ENCODE data around the gene MCM10. TPM values are rescaled to one million over a fixed set of nuclear protein-coding genes. Genes with fewer than 3 reads are reported as not detected.

MCM10 gene
- total and polyA plus RNA-seq, 2 of the 4 experiments (the other 2 are of a cell fraction) = 5.4 to 11.8 TPM

GRCh38 chr10:13221572-13221971 lies 60.2 kb downstream of the MCM10 start:
- Histone ChIP-seq H3K36me3 (ENCODE audit: control insufficient read depth, insufficient read depth, low read length) (no peaks in the 10 kb centered on the region), H2AFZ (replicated peaks; ENCODE audit: low read length, poor library complexity) (no peak overlapping the region), H4K91ac (ENCODE audit: insufficient read depth, low read depth, low read length) (no peak overlapping the region), H3K9me1 (ENCODE audit: insufficient read depth, low read length) (no peaks in the 10 kb centered on the region), H3K27ac (ENCODE audit: insufficient read depth, low read length) (no peak overlapping the region), H2BK120ac (ENCODE audit: low read depth, low read length) (no peak overlapping the region), H2BK5ac (ENCODE audit: low read depth, low read length, poor library complexity, severe bottlenecking) (no peak overlapping the region), H3K9me3 (ENCODE audit: control insufficient read depth, insufficient read depth, low read length) (no peaks in the 10 kb centered on the region), H3K4me2 (ENCODE audit: low read depth, low read length) (no peak overlapping the region), H2AK5ac (ENCODE audit: low read depth, low read length) (no peak overlapping the region), H3K4ac (ENCODE audit: low read depth, low read length) (no peak overlapping the region), H3K79me1 (ENCODE audit: low read depth in 1 of 2, low read length in 2 of 2) (no peaks in the 10 kb centered on the region), H3K27me3 (ENCODE audit: control insufficient read depth, insufficient read depth, low read length) (no peaks in the 10 kb centered on the region; the same call in 1 of the 2 replicates), H4K5ac (ENCODE audit: low read depth, low read length) (no peak overlapping the region), H2BK20ac (ENCODE audit: low read depth, low read length) (no peak overlapping the region), H3K9ac (ENCODE audit: low read depth, low read length) (no peak overlapping the region), H3K4me1 (ENCODE audit: control insufficient read depth, insufficient read depth, low read length) (no peaks in the 10 kb centered on the region), H3K56ac (ENCODE audit: extremely low read depth, insufficient read depth, low read length) (no peak overlapping the region), H3K4me3 (ENCODE audit: insufficient read depth, low read depth, low read length) (no peak overlapping the region), H3K14ac (replicated peaks; ENCODE audit: low read depth, low read length) (no peak overlapping the region), H2AK9ac (replicated peaks; ENCODE audit: low read depth, low read length, poor library complexity) (no peak overlapping the region), H4K8ac (ENCODE audit: low read depth in 2 of 2, low read length in 2 of 2) (no peak overlapping the region), H3K23ac (ENCODE audit: low read depth, low read length) (no peak overlapping the region), H2BK15ac (ENCODE audit: low read depth, low read length) (no peak overlapping the region), H4K20me1 (ENCODE audit: insufficient read depth, low read length) (no peaks in the 10 kb centered on the region), H3K18ac (ENCODE audit: low read depth, low read length) (no peak overlapping the region)
- dilution Hi-C loops (cut with HindIII; ENCODE audit: low sequenced_read_pairs, unreplicated experiment) (no loop called here), in situ Hi-C loops (cut with MboI; ENCODE audit: low sequenced_read_pairs) (no loop called here), intact Hi-C loops (cut with micrococcal nuclease) (no loop called here)
- no TSS peak for BruUV-seq (replicated peaks)
- CTCF ChIA-PET = no interaction called here
- POLR2A ChIA-PET (ENCODE audit: unreplicated experiment) = no interaction called here
- no CpG with 5 or more reads among the region's 8 CpGs for WGBS, 2 experiments (ENCODE audit: extremely low coverage in 2 of 2, insufficient read length in 1 of 2)
- DNase-seq (no peak), ATAC-seq (ENCODE audit: low read depth) (no peak)
- no peak for TF ChIP-seq BHLHE40 (IDR thresholded peaks at IDR 0.05; ENCODE audit: low read depth, low read length)
- no peak for TF ChIP-seq FOS (IDR thresholded peaks at IDR 0.05; ENCODE audit: low read depth, low read length)
- no peak for TF ChIP-seq RAD21 (IDR thresholded peaks at IDR 0.05; ENCODE audit: low read length)
- TF ChIP-seq CHD1 (IDR thresholded peaks at IDR 0.05; ENCODE audit: low read depth, low read length) = no peak
- no peak for TF ChIP-seq MXI1 (IDR thresholded peaks at IDR 0.05; ENCODE audit: borderline replicate concordance, low read depth, low read length)
- no peak for TF ChIP-seq CTCF (conservative IDR thresholded peaks at IDR 0.05; ENCODE audit: low read depth, low read length)
- no peak for TF ChIP-seq USF2 (IDR thresholded peaks at IDR 0.05; ENCODE audit: low read depth, low read length)
- TF ChIP-seq SMC3 (IDR thresholded peaks at IDR 0.05; ENCODE audit: low read depth, low read length) = no peak
- TF ChIP-seq POLR2A (IDR thresholded peaks at IDR 0.05; ENCODE audit: low read depth, low read length) = no peak
- TF ChIP-seq NFE2L2 (IDR thresholded peaks at IDR 0.05; ENCODE audit: low read depth, low read length) = no peak
- TF ChIP-seq ELK1 (IDR thresholded peaks at IDR 0.05; ENCODE audit: borderline replicate concordance, low read depth, low read length) = no peak
- TF ChIP-seq RFX5 (IDR thresholded peaks at IDR 0.05; ENCODE audit: low read depth, low read length) = no peak
- no peak for TF ChIP-seq CEBPB (IDR thresholded peaks at IDR 0.05; ENCODE audit: low read depth, low read length)
- TF ChIP-seq MAFK (IDR thresholded peaks at IDR 0.05; ENCODE audit: low read depth, low read length) = no peak

Data from IMR-90 (cell line).